Neural cell (in vitro differentiated cells): ENCODE results near the gene CYGB. TPM values are rescaled to one million over a fixed set of nuclear protein-coding genes. Genes with fewer than 3 reads are reported as not detected.
"Not testable (repeated sequence)": the region's sequence is repeated elsewhere in the genome, so short reads cannot be mapped to it uniquely, and the experiment has no call there.

Experiments used
- H2AFZ ChIP-seq: fragments of 200-600, 300-800 bp; sonication (generic), shearing (Covaris generic); 2 replicates; pipeline ENCODE4 v1.6.0; 2014; ENCODE audit warnings: low read depth, mild to moderate bottlenecking, antibody characterized with exemption, low read length, moderate library complexity
- H3F3A ChIP-seq: fragments of 200-600 bp; shearing (Covaris generic); 2 replicates; pipeline ENCODE4 v1.6.1; 2016; ENCODE audit warnings: mild to moderate bottlenecking, moderate library complexity, mixed read lengths, antibody characterized with exemption, low read length; ENCODE audit not compliant: insufficient read depth, poor library complexity, severe bottlenecking
- H3K27ac ChIP-seq: fragments of 200-600, 300-800 bp; sonication (generic), shearing (Covaris generic); 2 replicates; pipeline ENCODE4 v1.5.1; 2014; ENCODE audit warnings: mild to moderate bottlenecking, low read length, moderate library complexity
- H3K27me3 ChIP-seq: fragments of 300-800, 200-600 bp; sonication (generic), shearing (Covaris generic); 2 replicates; pipeline ENCODE4 v1.6.0; 2014; ENCODE audit warnings: mild to moderate bottlenecking, low read depth, low read length, moderate library complexity; ENCODE audit not compliant: insufficient read depth
- H3K36me3 ChIP-seq: fragments of 300-800, 200-600 bp; sonication (generic), shearing (Covaris generic); 2 replicates; pipeline ENCODE4 v1.5.1; 2014; ENCODE audit warnings: mild to moderate bottlenecking, antibody characterized with exemption, low read length, moderate library complexity; ENCODE audit not compliant: insufficient read depth
- H3K4me2 ChIP-seq: fragments of 300-800, 200-600 bp; sonication (generic), shearing (Covaris generic); 2 replicates; pipeline ENCODE4 v1.6.0; 2014; ENCODE audit warnings: mild to moderate bottlenecking, low read length
- H3K4me3 ChIP-seq: fragments of 300-800, 200-600 bp; sonication (generic), shearing (Covaris generic); 2 replicates; pipeline ENCODE4 v1.5.1; 2014; ENCODE audit warnings: mild to moderate bottlenecking, low read length, moderate library complexity
- H3K79me2 ChIP-seq: fragments of 200-600 bp; shearing (Covaris generic); replicated peaks from 2 replicates; pipeline ENCODE4 v1.6.0; 2014; ENCODE audit warnings: mild to moderate bottlenecking, low read length, moderate library complexity; ENCODE audit not compliant: insufficient read depth
- H3K9ac ChIP-seq: fragments of 300-800, 200-600 bp; sonication (generic), shearing (Covaris generic); 2 replicates; pipeline ENCODE4 v1.6.1; 2016; ENCODE audit warnings: mild to moderate bottlenecking, low read length, mixed read lengths
- H3K9me2 ChIP-seq: fragments of 200-600 bp; shearing (Covaris generic); 2 replicates; pipeline ENCODE4 v1.6.1; 2016; ENCODE audit warnings: mild to moderate bottlenecking, low read length, mixed read lengths; ENCODE audit not compliant: insufficient read depth
- H3K9me3 ChIP-seq: fragments of 200-600, 300-800 bp; sonication (generic), shearing (Covaris generic); 2 replicates; pipeline ENCODE4 v1.6.1; 2016; ENCODE audit warnings: mild to moderate bottlenecking, mixed run types, low read length, moderate library complexity, mixed read lengths
- H4K20me1 ChIP-seq: fragments of 200-600 bp; shearing (Covaris generic); 2 replicates; pipeline ENCODE4 v1.6.1; 2016; ENCODE audit warnings: mild to moderate bottlenecking, mixed run types; ENCODE audit not compliant: insufficient read depth
- EP300 ChIP-seq: fragments of 450-650 bp; conservative IDR thresholded peaks from 2 replicates; pipeline ENCODE4 v1.6.1; 2014; ENCODE audit warnings: antibody characterized with exemption, mild to moderate bottlenecking, moderate library complexity; ENCODE audit not compliant: poor library complexity, severe bottlenecking
- EZH2 ChIP-seq: fragments of 200-600, 300-800 bp; shearing (Covaris generic), sonication (generic); IDR thresholded peaks from 2 replicates; pipeline ENCODE4 v1.6.1; 2014; ENCODE audit warnings: antibody characterized with exemption, low read length, borderline replicate concordance, mild to moderate bottlenecking; ENCODE audit not compliant: insufficient read depth, poor library complexity, severe bottlenecking
- MXI1 ChIP-seq: fragments of 450-650 bp; conservative IDR thresholded peaks from 2 replicates; pipeline ENCODE4 v1.6.1; 2014; ENCODE audit warnings: antibody characterized with exemption, mild to moderate bottlenecking; ENCODE audit not compliant: poor library complexity, severe bottlenecking
- POLR2AphosphoS5 ChIP-seq: IDR thresholded peaks from 2 replicates; pipeline ENCODE4 v1.6.1; 2012
- RAD21 ChIP-seq: fragments of 450-650 bp; conservative IDR thresholded peaks from 2 replicates; pipeline ENCODE4 v1.6.1; 2014; ENCODE audit warnings: antibody characterized with exemption, mild to moderate bottlenecking, moderate library complexity
- SMC3 ChIP-seq: fragments of 450-650 bp; conservative IDR thresholded peaks from 2 replicates; pipeline ENCODE4 v1.6.1; 2014; ENCODE audit warnings: antibody characterized with exemption, mild to moderate bottlenecking, moderate library complexity; ENCODE audit not compliant: poor library complexity
- TAF1 ChIP-seq: IDR thresholded peaks from 2 replicates; pipeline ENCODE4 v1.6.1; 2012; ENCODE audit warnings: low read depth
- polyA plus RNA-seq: library from polyadenylated mRNA; depleted of rRNA; stranded (reverse); fragments of >200 nt; gene quantifications from 2 replicates; pipeline ENCODE4 v1.2.3, GENCODE V29; 2014
- TF ChIP-seq, protein P1 (sequence below): fragments of 450-650 bp; IDR thresholded peaks from 2 replicates; pipeline ENCODE4 v1.5.1; 2014; ENCODE audit warnings: antibody characterized with exemption, mild to moderate bottlenecking, moderate library complexity; ENCODE audit not compliant: poor library complexity, severe bottlenecking
- TF ChIP-seq, protein P2 (sequence below): IDR thresholded peaks from 2 replicates; pipeline ENCODE4 v1.6.1; 2012; ENCODE audit warnings: borderline replicate concordance

Gene CYGB
- polyA plus RNA-seq, 1 donor from 2014 or later: 12.9 TPM

- Histone ChIP-seq H3K9me3 (no peaks in the 10 kb centered on the region), H3K9ac (no peak overlapping the region), H3K9me2 (no peaks in the 10 kb centered on the region), H3K4me2 (no peak overlapping the region), H3F3A (no peaks in the 10 kb centered on the region), H4K20me1 (no peaks in the 10 kb centered on the region), H3K36me3 (peaks cover 5% of the 10 kb centered on the region), H3K27ac (no peak overlapping the region), H3K4me3 (no peak overlapping the region), H3K27me3 (no peaks in the 10 kb centered on the region), H2AFZ (no peak overlapping the region), H3K79me2 (no peaks in the 10 kb centered on the region)
- TF ChIP-seq EP300 (no peak), MXI1 (no peak), SMC3 (no peak), EZH2 (no peak), TAF1 (no peak), POLR2AphosphoS5 (no peak), RAD21 (no peak)
- TF ChIP-seq, protein P1, sequence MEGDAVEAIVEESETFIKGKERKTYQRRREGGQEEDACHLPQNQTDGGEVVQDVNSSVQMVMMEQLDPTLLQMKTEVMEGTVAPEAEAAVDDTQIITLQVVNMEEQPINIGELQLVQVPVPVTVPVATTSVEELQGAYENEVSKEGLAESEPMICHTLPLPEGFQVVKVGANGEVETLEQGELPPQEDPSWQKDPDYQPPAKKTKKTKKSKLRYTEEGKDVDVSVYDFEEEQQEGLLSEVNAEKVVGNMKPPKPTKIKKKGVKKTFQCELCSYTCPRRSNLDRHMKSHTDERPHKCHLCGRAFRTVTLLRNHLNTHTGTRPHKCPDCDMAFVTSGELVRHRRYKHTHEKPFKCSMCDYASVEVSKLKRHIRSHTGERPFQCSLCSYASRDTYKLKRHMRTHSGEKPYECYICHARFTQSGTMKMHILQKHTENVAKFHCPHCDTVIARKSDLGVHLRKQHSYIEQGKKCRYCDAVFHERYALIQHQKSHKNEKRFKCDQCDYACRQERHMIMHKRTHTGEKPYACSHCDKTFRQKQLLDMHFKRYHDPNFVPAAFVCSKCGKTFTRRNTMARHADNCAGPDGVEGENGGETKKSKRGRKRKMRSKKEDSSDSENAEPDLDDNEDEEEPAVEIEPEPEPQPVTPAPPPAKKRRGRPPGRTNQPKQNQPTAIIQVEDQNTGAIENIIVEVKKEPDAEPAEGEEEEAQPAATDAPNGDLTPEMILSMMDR: no peak
- TF ChIP-seq, protein P2, sequence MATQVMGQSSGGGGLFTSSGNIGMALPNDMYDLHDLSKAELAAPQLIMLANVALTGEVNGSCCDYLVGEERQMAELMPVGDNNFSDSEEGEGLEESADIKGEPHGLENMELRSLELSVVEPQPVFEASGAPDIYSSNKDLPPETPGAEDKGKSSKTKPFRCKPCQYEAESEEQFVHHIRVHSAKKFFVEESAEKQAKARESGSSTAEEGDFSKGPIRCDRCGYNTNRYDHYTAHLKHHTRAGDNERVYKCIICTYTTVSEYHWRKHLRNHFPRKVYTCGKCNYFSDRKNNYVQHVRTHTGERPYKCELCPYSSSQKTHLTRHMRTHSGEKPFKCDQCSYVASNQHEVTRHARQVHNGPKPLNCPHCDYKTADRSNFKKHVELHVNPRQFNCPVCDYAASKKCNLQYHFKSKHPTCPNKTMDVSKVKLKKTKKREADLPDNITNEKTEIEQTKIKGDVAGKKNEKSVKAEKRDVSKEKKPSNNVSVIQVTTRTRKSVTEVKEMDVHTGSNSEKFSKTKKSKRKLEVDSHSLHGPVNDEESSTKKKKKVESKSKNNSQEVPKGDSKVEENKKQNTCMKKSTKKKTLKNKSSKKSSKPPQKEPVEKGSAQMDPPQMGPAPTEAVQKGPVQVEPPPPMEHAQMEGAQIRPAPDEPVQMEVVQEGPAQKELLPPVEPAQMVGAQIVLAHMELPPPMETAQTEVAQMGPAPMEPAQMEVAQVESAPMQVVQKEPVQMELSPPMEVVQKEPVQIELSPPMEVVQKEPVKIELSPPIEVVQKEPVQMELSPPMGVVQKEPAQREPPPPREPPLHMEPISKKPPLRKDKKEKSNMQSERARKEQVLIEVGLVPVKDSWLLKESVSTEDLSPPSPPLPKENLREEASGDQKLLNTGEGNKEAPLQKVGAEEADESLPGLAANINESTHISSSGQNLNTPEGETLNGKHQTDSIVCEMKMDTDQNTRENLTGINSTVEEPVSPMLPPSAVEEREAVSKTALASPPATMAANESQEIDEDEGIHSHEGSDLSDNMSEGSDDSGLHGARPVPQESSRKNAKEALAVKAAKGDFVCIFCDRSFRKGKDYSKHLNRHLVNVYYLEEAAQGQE: no peak
Measured at GRCh38 chr17:76566613-76566943, 29.1 kb upstream of the CYGB start.

DNA sequence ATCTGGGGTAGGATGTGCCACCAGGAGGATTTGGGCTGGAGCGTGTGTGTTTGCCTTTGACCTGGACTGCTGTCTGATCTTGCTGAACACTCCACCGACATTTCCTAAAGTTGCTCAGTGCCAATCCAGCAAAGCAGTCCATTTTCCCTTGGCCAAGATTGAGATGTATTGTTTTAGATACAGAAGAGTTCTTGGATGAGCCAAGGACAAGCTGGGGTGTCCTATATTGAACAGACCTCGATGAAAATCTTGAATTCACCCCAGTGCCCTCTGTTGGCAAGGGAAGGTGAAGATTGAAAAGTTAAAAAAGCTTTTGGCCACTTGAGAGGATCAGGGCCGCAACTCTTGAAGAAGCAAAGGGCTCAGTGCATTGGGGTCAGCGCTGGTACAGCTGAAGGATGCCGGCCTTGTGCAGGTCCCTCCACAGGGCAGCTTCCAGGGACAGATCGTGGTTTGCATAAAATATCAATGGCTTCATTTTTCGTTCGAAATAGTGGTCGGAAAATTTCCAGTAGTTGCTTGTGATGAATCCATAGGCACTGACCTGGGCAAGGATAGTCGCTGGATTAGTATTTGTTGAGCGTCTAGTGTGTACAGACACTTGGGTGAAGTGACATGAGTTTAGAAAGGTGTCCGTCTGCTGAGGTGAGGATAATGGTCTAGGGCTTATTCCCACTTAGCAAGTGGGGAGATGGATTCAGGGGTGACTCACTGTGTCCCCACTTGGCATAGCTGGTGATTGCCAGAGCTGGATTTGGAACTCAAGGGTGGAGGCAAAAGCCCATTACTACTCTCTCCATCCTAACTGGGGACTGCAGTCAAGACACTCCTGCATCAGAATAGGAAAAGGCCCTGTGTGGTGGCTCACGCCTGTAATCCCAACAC lies 28.5 kb upstream of the CYGB start:
- no peak for TF ChIP-seq TAF1
- TF ChIP-seq, protein P2: no peak
- Histone ChIP-seq H3K9me3 (no peaks in the 10 kb centered on the region), H3K9ac (no peak overlapping the region), H3F3A (no peaks in the 10 kb centered on the region), H3K4me2 (no peak overlapping the region), H3K9me2 (no peaks in the 10 kb centered on the region), H2AFZ (no peak overlapping the region), H3K4me3 (no peak overlapping the region), H3K79me2 (peaks cover 3% of the 10 kb centered on the region), H3K36me3 (peaks cover 5% of the 10 kb centered on the region), H3K27me3 (no peaks in the 10 kb centered on the region), H4K20me1 (no peaks in the 10 kb centered on the region), H3K27ac (no peak overlapping the region)

GRCh38 chr17:76564991-76565727 lies 27.6 kb upstream of the CYGB start:
- H3K4me2 ChIP-seq, H3K9ac ChIP-seq, H3K9me3 ChIP-seq, H3F3A ChIP-seq, H4K20me1 ChIP-seq, H3K27ac ChIP-seq, H3K36me3 ChIP-seq, H2AFZ ChIP-seq, H3K27me3 ChIP-seq, H3K9me2 ChIP-seq, H3K4me3 ChIP-seq: not testable (repeated sequence)
- peaks cover 10% of the 10 kb centered on the region for H3K79me2 ChIP-seq
